GM12878 (cell line): ENCODE results near the gene CAVIN1. TPM values are rescaled to one million over a fixed set of nuclear protein-coding genes. Genes with fewer than 3 reads are reported as not detected.

Experiments
- ATF3 ChIP-seq: IDR thresholded peaks from 2 replicates; pipeline ENCODE4 v1.6.1; 2011; ENCODE audit warnings: low read depth, mild to moderate bottlenecking, low read length, moderate library complexity, borderline replicate concordance; ENCODE audit errors: extremely low read depth
- BCL11A ChIP-seq: IDR thresholded peaks from 2 replicates; pipeline ENCODE4 v1.6.1; 2011; ENCODE audit warnings: low read depth, low read length
- CHD2 ChIP-seq: IDR thresholded peaks from 2 replicates; pipeline ENCODE4 v1.6.1; 2011; ENCODE audit warnings: low read depth, low read length, improper control_type of control experiment, borderline replicate concordance
- CREB1 ChIP-seq: IDR thresholded peaks from 2 replicates; pipeline ENCODE4 v1.6.1; 2012; ENCODE audit warnings: low read depth, mild to moderate bottlenecking, inconsistent platforms
- DPF2 ChIP-seq: fragments of 450-650 bp; IDR thresholded peaks from 2 replicates; pipeline ENCODE4 v1.6.1; 2017; ENCODE audit warnings: mild to moderate bottlenecking
- IKZF1 ChIP-seq: fragments of 450-650 bp; conservative IDR thresholded peaks from 2 replicates; pipeline ENCODE4 v1.6.1; 2017; ENCODE audit warnings: antibody characterized with exemption, mild to moderate bottlenecking
- LARP7 ChIP-seq: fragments of 450-650 bp; IDR thresholded peaks from 2 replicates; pipeline ENCODE4 v1.6.1; 2017; ENCODE audit warnings: mild to moderate bottlenecking
- MYB ChIP-seq: fragments of 150-350 bp; IDR thresholded peaks from 2 replicates; pipeline ENCODE4 v1.6.1; 2014; ENCODE audit warnings: mild to moderate bottlenecking, low read depth, low read length, borderline replicate concordance
- MYC ChIP-seq: IDR thresholded peaks from 2 replicates; pipeline ENCODE4 v1.6.1; 2011; ENCODE audit warnings: mild to moderate bottlenecking, low read length, moderate library complexity, inconsistent platforms; ENCODE audit not compliant: insufficient read depth, insufficient replicate concordance, insufficient read length, severe bottlenecking
- NFIC ChIP-seq: IDR thresholded peaks from 2 replicates; pipeline ENCODE4 v1.6.1; 2012; ENCODE audit warnings: low read depth, mild to moderate bottlenecking, inconsistent platforms, low read length, moderate library complexity
- SMAD1 ChIP-seq: fragments of 450-650 bp; IDR thresholded peaks from 2 replicates; pipeline ENCODE4 v1.6.1; 2018; ENCODE audit warnings: mild to moderate bottlenecking, low read depth; ENCODE audit not compliant: partially characterized antibody
- SREBF2 ChIP-seq: IDR thresholded peaks from 2 replicates; pipeline ENCODE4 v1.6.1; 2012; ENCODE audit warnings: mild to moderate bottlenecking, low read length
- SRF ChIP-seq, 2 experiments: IDR thresholded peaks; 2 replicates each; pipeline ENCODE4 v1.6.1; 2011; ENCODE audit warnings: low read depth in 2 of 2, low read length in 2 of 2, mild to moderate bottlenecking in 1 of 2, moderate library complexity in 1 of 2
- SUPT20H ChIP-seq: IDR thresholded peaks from 2 replicates; pipeline ENCODE4 v1.6.1; 2011; ENCODE audit warnings: low read depth, mild to moderate bottlenecking, low read length, moderate library complexity, borderline replicate concordance; ENCODE audit not compliant: control insufficient read depth
- TARDBP ChIP-seq: IDR thresholded peaks from 2 replicates; pipeline ENCODE4 v1.6.1; 2016; ENCODE audit warnings: borderline replicate concordance
- WRNIP1 ChIP-seq: IDR thresholded peaks from 2 replicates; pipeline ENCODE4 v1.6.1; 2011; ENCODE audit warnings: low read depth, low read length, improper control_type of control experiment, borderline replicate concordance
- ZBED1 ChIP-seq: IDR thresholded peaks from 2 replicates; pipeline ENCODE4 v1.6.1; 2016; ENCODE audit warnings: borderline replicate concordance
- ZNF274 ChIP-seq: IDR thresholded peaks from one replicate; pipeline ENCODE4 v1.8.0; 2011; ENCODE audit not compliant: insufficient read length, insufficient read depth
- polyA plus RNA-seq, 11 experiments: library from polyadenylated mRNA; depleted of rRNA in 4 of 11; unstranded in 6 of 11; stranded (reverse) in 5 of 11; fragments of >200 nt; fragmentation: Nextera tagmentation in 4 of 11; fragmentation: Illumina TruSeq in 1 of 11; extraction: Ambion mirVana in 4 of 11; extraction: Trizol in 1 of 11; gene quantifications; 1 replicate in 1 of 11; 2 replicates in 10 of 11; pipeline versions ENCODE4 v1.2.1 to v1.2.3, GENCODE V29; 2011 to 2016; ENCODE audit warnings: inconsistent platforms in 2 of 11, missing spikeins in 2 of 11, low read depth in 1 of 11
- total RNA-seq, 4 experiments: library from RNA; depleted of rRNA in 3 of 4; stranded (reverse); fragments of >200 nt in 3 of 4; fragmentation: Illumina TruSeq in 1 of 4; extraction: Trizol in 1 of 4; gene quantifications; 2 replicates each; pipeline versions ENCODE4 v1.2.1 to v1.2.3, GENCODE V29; 2013 to 2021
- TF ChIP-seq, protein P1 (sequence below): fragments of 450-650 bp; IDR thresholded peaks from 2 replicates; pipeline ENCODE4 v1.6.1; 2017; ENCODE audit warnings: mild to moderate bottlenecking, low read depth, inconsistent platforms; ENCODE audit not compliant: poor library complexity, severe bottlenecking
- TF ChIP-seq, protein P2 (sequence below): fragments of 450-650 bp; IDR thresholded peaks from 2 replicates; pipeline ENCODE4 v1.6.1; 2018; ENCODE audit warnings: borderline replicate concordance, mild to moderate bottlenecking; ENCODE audit not compliant: partially characterized antibody
- TF ChIP-seq, protein P3 (sequence below): fragments of 450-650 bp; IDR thresholded peaks from 2 replicates; pipeline ENCODE4 v1.6.1; 2017; ENCODE audit warnings: antibody characterized with exemption, mild to moderate bottlenecking, moderate library complexity
- TF ChIP-seq, protein P4 (sequence below): fragments of 450-650 bp; IDR thresholded peaks from 2 replicates; pipeline ENCODE4 v1.6.1; 2014; ENCODE audit warnings: mild to moderate bottlenecking

Gene CAVIN1
- total and polyA plus RNA-seq, 10 of the 15 experiments (the other 5 are each of a cell fraction or from before 2014, with no cell fraction given): 0.03 to 1.1 (median 0.37) TPM

DNA sequence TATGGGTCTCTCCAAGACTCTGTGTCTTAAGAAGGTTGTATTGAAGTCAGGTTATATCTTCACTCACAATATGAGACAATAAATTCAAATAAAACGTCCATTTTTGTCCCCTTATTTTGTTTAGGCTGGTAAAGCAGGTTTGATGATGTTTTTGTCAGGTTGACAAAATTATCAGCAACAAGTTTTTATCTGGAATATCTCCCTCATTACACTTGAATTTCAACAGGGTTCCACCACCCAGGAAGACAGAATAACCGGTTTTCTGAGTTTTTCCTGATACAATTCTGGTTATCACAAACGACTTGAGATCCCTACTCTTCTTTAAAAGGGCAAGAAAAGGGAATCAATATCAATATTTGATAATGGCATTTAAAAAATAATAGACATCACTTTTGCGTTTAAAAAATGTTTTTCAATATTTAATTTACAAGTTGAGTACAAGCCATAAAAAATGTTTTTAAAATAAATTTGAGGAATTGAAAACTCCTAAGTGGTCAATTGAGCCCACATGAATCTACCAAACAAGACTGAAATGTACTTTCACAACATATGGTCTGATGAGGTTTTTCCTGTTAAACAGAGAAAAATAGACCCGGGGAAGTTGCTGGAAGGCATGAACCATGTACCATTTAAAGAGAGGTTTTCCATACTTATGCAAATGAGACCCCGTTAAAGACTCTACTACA, 34.2 kb upstream of the CAVIN1 start (continued):
- TF ChIP-seq CHD2 (no peak), SMAD1 (no peak), DPF2 (peak; percentile 55; the same call in 1 of the 2 replicates), SREBF2 (no peak), MYB (no peak), MYC (no peak), BCL11A (0 out of 2 replicates have a peak, but pooled peaks have one; percentile 63), ATF3 (no peak), IKZF1 (peak; percentile 92), SUPT20H (no peak), ZBED1 (no peak), ZNF274 (no peak), NFIC (peak; percentile 81), CREB1 (peak; percentile 39; the same call in 1 of the 2 replicates), LARP7 (no peak), TARDBP (no peak), WRNIP1 (no peak), SRF (IDR thresholded peaks at IDR 0.05; ENCODE audit: low read depth in 2 of 2, low read length in 2 of 2) (no peak)
- TF ChIP-seq, protein P1, sequence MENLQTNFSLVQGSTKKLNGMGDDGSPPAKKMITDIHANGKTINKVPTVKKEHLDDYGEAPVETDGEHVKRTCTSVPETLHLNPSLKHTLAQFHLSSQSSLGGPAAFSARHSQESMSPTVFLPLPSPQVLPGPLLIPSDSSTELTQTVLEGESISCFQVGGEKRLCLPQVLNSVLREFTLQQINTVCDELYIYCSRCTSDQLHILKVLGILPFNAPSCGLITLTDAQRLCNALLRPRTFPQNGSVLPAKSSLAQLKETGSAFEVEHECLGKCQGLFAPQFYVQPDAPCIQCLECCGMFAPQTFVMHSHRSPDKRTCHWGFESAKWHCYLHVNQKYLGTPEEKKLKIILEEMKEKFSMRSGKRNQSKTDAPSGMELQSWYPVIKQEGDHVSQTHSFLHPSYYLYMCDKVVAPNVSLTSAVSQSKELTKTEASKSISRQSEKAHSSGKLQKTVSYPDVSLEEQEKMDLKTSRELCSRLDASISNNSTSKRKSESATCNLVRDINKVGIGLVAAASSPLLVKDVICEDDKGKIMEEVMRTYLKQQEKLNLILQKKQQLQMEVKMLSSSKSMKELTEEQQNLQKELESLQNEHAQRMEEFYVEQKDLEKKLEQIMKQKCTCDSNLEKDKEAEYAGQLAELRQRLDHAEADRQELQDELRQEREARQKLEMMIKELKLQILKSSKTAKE: no peak
- TF ChIP-seq, protein P2, sequence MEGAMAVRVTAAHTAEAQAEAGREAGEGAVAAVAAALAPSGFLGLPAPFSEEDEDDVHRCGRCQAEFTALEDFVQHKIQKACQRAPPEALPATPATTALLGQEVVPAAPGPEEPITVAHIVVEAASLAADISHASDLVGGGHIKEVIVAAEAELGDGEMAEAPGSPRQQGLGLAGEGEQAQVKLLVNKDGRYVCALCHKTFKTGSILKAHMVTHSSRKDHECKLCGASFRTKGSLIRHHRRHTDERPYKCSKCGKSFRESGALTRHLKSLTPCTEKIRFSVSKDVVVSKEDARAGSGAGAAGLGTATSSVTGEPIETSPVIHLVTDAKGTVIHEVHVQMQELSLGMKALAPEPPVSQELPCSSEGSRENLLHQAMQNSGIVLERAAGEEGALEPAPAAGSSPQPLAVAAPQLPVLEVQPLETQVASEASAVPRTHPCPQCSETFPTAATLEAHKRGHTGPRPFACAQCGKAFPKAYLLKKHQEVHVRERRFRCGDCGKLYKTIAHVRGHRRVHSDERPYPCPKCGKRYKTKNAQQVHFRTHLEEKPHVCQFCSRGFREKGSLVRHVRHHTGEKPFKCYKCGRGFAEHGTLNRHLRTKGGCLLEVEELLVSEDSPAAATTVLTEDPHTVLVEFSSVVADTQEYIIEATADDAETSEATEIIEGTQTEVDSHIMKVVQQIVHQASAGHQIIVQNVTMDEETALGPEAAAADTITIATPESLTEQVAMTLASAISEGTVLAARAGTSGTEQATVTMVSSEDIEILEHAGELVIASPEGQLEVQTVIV: no peak
- TF ChIP-seq, protein P3, sequence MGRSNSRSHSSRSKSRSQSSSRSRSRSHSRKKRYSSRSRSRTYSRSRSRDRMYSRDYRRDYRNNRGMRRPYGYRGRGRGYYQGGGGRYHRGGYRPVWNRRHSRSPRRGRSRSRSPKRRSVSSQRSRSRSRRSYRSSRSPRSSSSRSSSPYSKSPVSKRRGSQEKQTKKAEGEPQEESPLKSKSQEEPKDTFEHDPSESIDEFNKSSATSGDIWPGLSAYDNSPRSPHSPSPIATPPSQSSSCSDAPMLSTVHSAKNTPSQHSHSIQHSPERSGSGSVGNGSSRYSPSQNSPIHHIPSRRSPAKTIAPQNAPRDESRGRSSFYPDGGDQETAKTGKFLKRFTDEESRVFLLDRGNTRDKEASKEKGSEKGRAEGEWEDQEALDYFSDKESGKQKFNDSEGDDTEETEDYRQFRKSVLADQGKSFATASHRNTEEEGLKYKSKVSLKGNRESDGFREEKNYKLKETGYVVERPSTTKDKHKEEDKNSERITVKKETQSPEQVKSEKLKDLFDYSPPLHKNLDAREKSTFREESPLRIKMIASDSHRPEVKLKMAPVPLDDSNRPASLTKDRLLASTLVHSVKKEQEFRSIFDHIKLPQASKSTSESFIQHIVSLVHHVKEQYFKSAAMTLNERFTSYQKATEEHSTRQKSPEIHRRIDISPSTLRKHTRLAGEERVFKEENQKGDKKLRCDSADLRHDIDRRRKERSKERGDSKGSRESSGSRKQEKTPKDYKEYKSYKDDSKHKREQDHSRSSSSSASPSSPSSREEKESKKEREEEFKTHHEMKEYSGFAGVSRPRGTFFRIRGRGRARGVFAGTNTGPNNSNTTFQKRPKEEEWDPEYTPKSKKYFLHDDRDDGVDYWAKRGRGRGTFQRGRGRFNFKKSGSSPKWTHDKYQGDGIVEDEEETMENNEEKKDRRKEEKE: no peak
- TF ChIP-seq, protein P4, sequence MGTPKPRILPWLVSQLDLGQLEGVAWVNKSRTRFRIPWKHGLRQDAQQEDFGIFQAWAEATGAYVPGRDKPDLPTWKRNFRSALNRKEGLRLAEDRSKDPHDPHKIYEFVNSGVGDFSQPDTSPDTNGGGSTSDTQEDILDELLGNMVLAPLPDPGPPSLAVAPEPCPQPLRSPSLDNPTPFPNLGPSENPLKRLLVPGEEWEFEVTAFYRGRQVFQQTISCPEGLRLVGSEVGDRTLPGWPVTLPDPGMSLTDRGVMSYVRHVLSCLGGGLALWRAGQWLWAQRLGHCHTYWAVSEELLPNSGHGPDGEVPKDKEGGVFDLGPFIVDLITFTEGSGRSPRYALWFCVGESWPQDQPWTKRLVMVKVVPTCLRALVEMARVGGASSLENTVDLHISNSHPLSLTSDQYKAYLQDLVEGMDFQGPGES: no peak
